ENCODE measurements around the gene ZNF555. TPM values are rescaled to one million over a fixed set of nuclear protein-coding genes. Genes with fewer than 3 reads are reported as not detected.

ZNF555 gene
- total RNA-seq, 1 donor from 2014 or later: 6.9 TPM

GRCh38 chr19:2795827-2796658 lies 45.2 kb upstream of the ZNF555 start:
- no peak overlapping the region for H3K27ac ChIP-seq
- ATAC-seq (peak; percentile 29), DNase-seq (no peak)
- no peaks in the 10 kb centered on the region for H3K4me1 ChIP-seq
- no peak overlapping the region for H3K4me3 ChIP-seq
- peaks cover 28% of the 10 kb centered on the region for H3K36me3 ChIP-seq
- no peaks in the 10 kb centered on the region for H3K9me3 ChIP-seq
- TF ChIP-seq, protein P1, sequence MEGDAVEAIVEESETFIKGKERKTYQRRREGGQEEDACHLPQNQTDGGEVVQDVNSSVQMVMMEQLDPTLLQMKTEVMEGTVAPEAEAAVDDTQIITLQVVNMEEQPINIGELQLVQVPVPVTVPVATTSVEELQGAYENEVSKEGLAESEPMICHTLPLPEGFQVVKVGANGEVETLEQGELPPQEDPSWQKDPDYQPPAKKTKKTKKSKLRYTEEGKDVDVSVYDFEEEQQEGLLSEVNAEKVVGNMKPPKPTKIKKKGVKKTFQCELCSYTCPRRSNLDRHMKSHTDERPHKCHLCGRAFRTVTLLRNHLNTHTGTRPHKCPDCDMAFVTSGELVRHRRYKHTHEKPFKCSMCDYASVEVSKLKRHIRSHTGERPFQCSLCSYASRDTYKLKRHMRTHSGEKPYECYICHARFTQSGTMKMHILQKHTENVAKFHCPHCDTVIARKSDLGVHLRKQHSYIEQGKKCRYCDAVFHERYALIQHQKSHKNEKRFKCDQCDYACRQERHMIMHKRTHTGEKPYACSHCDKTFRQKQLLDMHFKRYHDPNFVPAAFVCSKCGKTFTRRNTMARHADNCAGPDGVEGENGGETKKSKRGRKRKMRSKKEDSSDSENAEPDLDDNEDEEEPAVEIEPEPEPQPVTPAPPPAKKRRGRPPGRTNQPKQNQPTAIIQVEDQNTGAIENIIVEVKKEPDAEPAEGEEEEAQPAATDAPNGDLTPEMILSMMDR (IDR thresholded peaks at IDR 0.05): no peak
- intact Hi-C loops (cut with DNase I): no loop called here
- no peaks in the 10 kb centered on the region for H3K27me3 ChIP-seq

- intact Hi-C loops (cut with DNase I): no loop called here
- H3K36me3 ChIP-seq: peaks cover 26% of the 10 kb centered on the region
These were observed 44.5 kb upstream of the ZNF555 start for GRCh38 chr19:2796659-2797266.

DNA sequence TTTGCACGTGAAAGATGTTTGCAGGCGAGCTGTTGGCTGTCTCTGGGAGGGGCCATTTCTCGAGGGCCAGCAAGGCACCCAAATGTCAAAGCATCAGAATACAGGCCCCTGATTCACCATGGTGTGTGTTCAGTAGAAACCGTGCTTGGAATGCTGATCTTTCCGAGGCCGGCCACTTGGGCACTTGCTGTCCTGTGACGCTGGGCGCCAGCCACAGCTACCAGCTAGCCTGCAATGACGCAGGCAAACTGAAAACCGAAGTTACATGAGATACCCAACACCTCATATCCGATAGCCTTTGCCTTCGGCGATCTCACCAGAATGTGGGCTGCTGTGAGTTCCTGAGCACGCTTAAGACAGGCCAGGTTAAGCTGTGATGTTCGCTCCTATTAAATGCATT lies 44.0 kb upstream of the ZNF555 start:
- no peaks in the 10 kb centered on the region for H3K9me3 ChIP-seq
- no peak overlapping the region for H3K4me3 ChIP-seq
- no peak for ATAC-seq
- H3K27me3 ChIP-seq: no peaks in the 10 kb centered on the region
- no peak for DNase-seq
- H3K27ac ChIP-seq: no peak overlapping the region
- no peaks in the 10 kb centered on the region for H3K4me1 ChIP-seq
- TF ChIP-seq, protein P1 (IDR thresholded peaks at IDR 0.05): no peak
- intact Hi-C loops (cut with DNase I): no loop called here
- peaks cover 26% of the 10 kb centered on the region for H3K36me3 ChIP-seq

More at GRCh38 chr19:2796659-2797266, 44.5 kb upstream of the ZNF555 start:
- Histone ChIP-seq H3K9me3 (no peaks in the 10 kb centered on the region), H3K27me3 (no peaks in the 10 kb centered on the region), H3K4me3 (no peak overlapping the region), H3K27ac (no peak overlapping the region), H3K4me1 (no peaks in the 10 kb centered on the region)
- TF ChIP-seq, protein P1 (IDR thresholded peaks at IDR 0.05): no peak
- DNase-seq (no peak), ATAC-seq (peak; percentile 6)

GRCh38 chr19:2798158-2798685 lies 43.1 kb upstream of the ZNF555 start:
- ATAC-seq (no peak), DNase-seq (no peak)
- no peaks in the 10 kb centered on the region for H3K9me3 ChIP-seq
- intact Hi-C loops (cut with DNase I): no loop called here
- no peaks in the 10 kb centered on the region for H3K27me3 ChIP-seq
- no peak overlapping the region for H3K4me3 ChIP-seq
- TF ChIP-seq, protein P1 (IDR thresholded peaks at IDR 0.05): no peak
- peaks cover 26% of the 10 kb centered on the region for H3K36me3 ChIP-seq
- H3K4me1 ChIP-seq: no peaks in the 10 kb centered on the region
- no peak overlapping the region for H3K27ac ChIP-seq

DNA sequence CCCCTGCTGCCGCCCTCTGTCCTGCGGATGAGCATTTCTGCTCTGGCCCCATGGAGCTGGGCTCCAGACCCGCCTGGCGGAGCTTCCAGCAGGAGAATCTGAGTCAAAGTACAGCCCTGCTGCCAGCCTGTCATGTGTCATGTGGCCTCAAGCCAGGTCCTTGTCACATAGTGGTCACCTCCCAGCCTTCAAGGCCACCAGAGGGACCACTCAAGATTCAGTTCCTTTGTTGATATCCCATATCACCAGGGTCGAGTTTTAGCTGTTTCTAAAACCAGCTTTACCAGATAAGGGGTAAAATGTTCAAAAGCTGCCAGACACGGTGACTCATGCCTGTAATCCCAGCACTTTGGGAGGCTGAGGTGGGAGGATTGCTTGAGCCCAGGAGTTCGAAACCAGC lies 42.5 kb upstream of the ZNF555 start:
- no peak for DNase-seq
- TF ChIP-seq, protein P1 (IDR thresholded peaks at IDR 0.05): no peak
- Histone ChIP-seq H3K4me3 (no peak overlapping the region), H3K27me3 (no peaks in the 10 kb centered on the region), H3K36me3 (peaks cover 26% of the 10 kb centered on the region), H3K4me1 (no peaks in the 10 kb centered on the region), H3K9me3 (no peaks in the 10 kb centered on the region), H3K27ac (no peak overlapping the region)
- intact Hi-C loops (cut with DNase I): no loop called here
- ATAC-seq: no peak

Data from upper lobe of right lung (tissue), 1 donor.